H1 (cell line): ENCODE measurements around the gene PLXNA4.

Experiments
- EZH2 ChIP-seq: fragments of 200-600 bp; sonication (generic); IDR thresholded peaks from 2 replicates; pipeline ENCODE4 v1.7.1; 2012; ENCODE audit warnings: low read depth, mild to moderate bottlenecking, moderate library complexity, low read length, inconsistent platforms; ENCODE audit not compliant: severe bottlenecking
- POLR2A ChIP-seq, 2 experiments: IDR thresholded peaks; 1 replicate in 1 of 2; 2 replicates in 1 of 2; pipeline ENCODE4 v1.6.1; 2011; ENCODE audit warnings: low read depth in 2 of 2, low read length in 2 of 2, mild to moderate bottlenecking in 2 of 2; ENCODE audit errors: control extremely low read depth in 1 of 2
- SAP30 ChIP-seq: fragments of 300-600 bp; sonication (generic); IDR thresholded peaks from 2 replicates; pipeline ENCODE4 v1.7.1; 2012; ENCODE audit warnings: low read length, moderate library complexity, mild to moderate bottlenecking, inconsistent platforms; ENCODE audit not compliant: insufficient read depth, insufficient replicate concordance
- SUZ12 ChIP-seq: fragments of 200-600 bp; sonication (generic); IDR thresholded peaks from 2 replicates; pipeline ENCODE4 v1.6.1; 2012; ENCODE audit warnings: mild to moderate bottlenecking, inconsistent platforms, low read length, moderate library complexity, mixed read lengths
- ZNF274 ChIP-seq: IDR thresholded peaks from 2 replicates; pipeline ENCODE4 v1.7.0; 2012; ENCODE audit warnings: low read length, borderline replicate concordance; ENCODE audit errors: extremely low read depth
- TF ChIP-seq, protein P1 (sequence below), 3 experiments: IDR thresholded peaks; 1 replicate in 2 of 3; 2 replicates in 1 of 3; pipeline versions ENCODE4 v1.5.1 to v1.6.1; 2011; ENCODE audit warnings: low read length in 3 of 3, mild to moderate bottlenecking in 3 of 3, inconsistent platforms in 2 of 3, low read depth in 1 of 3, moderate library complexity in 1 of 3; ENCODE audit not compliant: insufficient read depth in 1 of 3; ENCODE audit errors: control extremely low read depth in 1 of 3

DNA sequence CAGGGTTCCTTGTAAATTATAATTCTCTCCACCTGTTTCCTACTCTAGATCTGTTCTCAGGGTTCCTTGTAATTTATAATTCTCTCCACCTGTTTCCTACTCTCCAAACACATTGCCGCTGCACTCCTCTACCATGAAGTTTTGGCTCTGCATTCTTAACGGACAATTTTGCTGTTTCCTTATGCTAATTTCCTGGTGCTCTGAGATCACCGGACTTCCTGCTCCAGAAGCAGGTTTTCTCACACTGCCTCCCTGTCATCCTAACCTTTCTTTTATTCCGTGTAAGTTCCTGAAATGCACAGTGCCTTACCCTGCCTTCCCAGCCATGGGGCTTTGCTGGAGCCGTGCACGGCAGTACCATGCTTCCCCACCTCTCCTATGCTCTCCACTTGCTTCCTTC, 256.8 kb downstream of the PLXNA4 start:
- TF ChIP-seq SUZ12, result no peak
- TF ChIP-seq EZH2, result no peak
- TF ChIP-seq POLR2A (IDR thresholded peaks at IDR 0.05; ENCODE audit: control extremely low read depth in 1 of 2, low read depth in 2 of 2, low read length in 2 of 2), result no peak
- no peak for TF ChIP-seq ZNF274
- TF ChIP-seq, protein P1, sequence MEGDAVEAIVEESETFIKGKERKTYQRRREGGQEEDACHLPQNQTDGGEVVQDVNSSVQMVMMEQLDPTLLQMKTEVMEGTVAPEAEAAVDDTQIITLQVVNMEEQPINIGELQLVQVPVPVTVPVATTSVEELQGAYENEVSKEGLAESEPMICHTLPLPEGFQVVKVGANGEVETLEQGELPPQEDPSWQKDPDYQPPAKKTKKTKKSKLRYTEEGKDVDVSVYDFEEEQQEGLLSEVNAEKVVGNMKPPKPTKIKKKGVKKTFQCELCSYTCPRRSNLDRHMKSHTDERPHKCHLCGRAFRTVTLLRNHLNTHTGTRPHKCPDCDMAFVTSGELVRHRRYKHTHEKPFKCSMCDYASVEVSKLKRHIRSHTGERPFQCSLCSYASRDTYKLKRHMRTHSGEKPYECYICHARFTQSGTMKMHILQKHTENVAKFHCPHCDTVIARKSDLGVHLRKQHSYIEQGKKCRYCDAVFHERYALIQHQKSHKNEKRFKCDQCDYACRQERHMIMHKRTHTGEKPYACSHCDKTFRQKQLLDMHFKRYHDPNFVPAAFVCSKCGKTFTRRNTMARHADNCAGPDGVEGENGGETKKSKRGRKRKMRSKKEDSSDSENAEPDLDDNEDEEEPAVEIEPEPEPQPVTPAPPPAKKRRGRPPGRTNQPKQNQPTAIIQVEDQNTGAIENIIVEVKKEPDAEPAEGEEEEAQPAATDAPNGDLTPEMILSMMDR (IDR thresholded peaks at IDR 0.05; ENCODE audit: control extremely low read depth in 1 of 3, insufficient read depth in 1 of 3, low read depth in 1 of 3, low read length in 3 of 3), result no peak
- TF ChIP-seq SAP30, result no peak
